Duodenal mucosa (tissue), 2 donors: ENCODE measurements around the gene RLN3.
"Not testable (repeated sequence)": the region's sequence is repeated elsewhere in the genome, so short reads cannot be mapped to it uniquely, and the experiment has no call there.

Experiments
- H3K27ac ChIP-seq: one replicate; pipeline ENCODE4 v1.7.0; 2013; ENCODE audit warnings: low read depth, low read length
- H3K27me3 ChIP-seq, 2 donors: one replicate each; pipeline ENCODE4 v1.7.0; 2013; ENCODE audit warnings: low read length in 2 of 2, control low read depth in 1 of 2; ENCODE audit not compliant: insufficient read depth in 2 of 2, control insufficient read depth in 1 of 2
- H3K36me3 ChIP-seq, 2 donors: one replicate each; pipeline ENCODE4 v1.7.0; 2013; ENCODE audit warnings: low read length in 2 of 2, control low read depth in 1 of 2; ENCODE audit not compliant: insufficient read depth in 2 of 2, control insufficient read depth in 1 of 2
- H3K4me1 ChIP-seq, 2 donors: one replicate each; pipeline ENCODE4 v1.7.0; 2013; ENCODE audit warnings: low read length in 2 of 2, control low read depth in 1 of 2; ENCODE audit not compliant: insufficient read depth in 2 of 2, control insufficient read depth in 1 of 2
- H3K4me3 ChIP-seq, 2 donors: one replicate each; pipeline ENCODE4 v1.7.0; 2013; ENCODE audit warnings: low read length in 2 of 2, low read depth in 1 of 2
- H3K9ac ChIP-seq, 2 donors: one replicate each; pipeline ENCODE4 v1.7.0; 2013; ENCODE audit warnings: low read length in 2 of 2, low read depth in 1 of 2
- H3K9me3 ChIP-seq, 2 donors: one replicate each; pipeline ENCODE4 v1.7.0; 2013; ENCODE audit warnings: low read length in 2 of 2, control low read depth in 1 of 2; ENCODE audit not compliant: control insufficient read depth in 1 of 2

Gene RLN3

GRCh38 chr19:14021474-14021873 is 6.5 kb upstream of the RLN3 start:
- Histone ChIP-seq H3K36me3 (no peaks in the 10 kb centered on the region), H3K4me3 (no peak overlapping the region), H3K9me3 (no peaks in the 10 kb centered on the region), H3K27me3 (no peaks in the 10 kb centered on the region), H3K27ac (no peak overlapping the region), H3K4me1 (no peaks in the 10 kb centered on the region), H3K9ac (no peak overlapping the region)

- Histone ChIP-seq H3K9me3 (no peaks in the 10 kb centered on the region), H3K36me3 (no peaks in the 10 kb centered on the region), H3K4me3 (no peak overlapping the region), H3K4me1 (no peaks in the 10 kb centered on the region), H3K27ac (no peak overlapping the region), H3K27me3 (no peaks in the 10 kb centered on the region), H3K9ac (no peak overlapping the region)
Observed at GRCh38 chr19:14022469-14022868, 5.5 kb upstream of the RLN3 start.

- Histone ChIP-seq H3K4me3 (no peak overlapping the region), H3K27me3 (no peaks in the 10 kb centered on the region), H3K27ac (no peak overlapping the region), H3K9me3 (no peaks in the 10 kb centered on the region), H3K36me3 (no peaks in the 10 kb centered on the region), H3K4me1 (no peaks in the 10 kb centered on the region), H3K9ac (no peak overlapping the region)
Observed at GRCh38 chr19:14023404-14024235, 4.3 kb upstream of the RLN3 start.

GRCh38 chr19:14026652-14027192 is 1.2 kb upstream of the RLN3 start:
- not testable (repeated sequence) for H3K9me3 ChIP-seq, H3K36me3 ChIP-seq, H3K27me3 ChIP-seq, H3K9ac ChIP-seq, H3K4me1 ChIP-seq, H3K27ac ChIP-seq, H3K4me3 ChIP-seq

- Histone ChIP-seq H3K4me1 (no peaks in the 10 kb centered on the region), H3K9me3 (no peaks in the 10 kb centered on the region), H3K9ac (no peak overlapping the region), H3K4me3 (no peak overlapping the region), H3K27me3 (no peaks in the 10 kb centered on the region), H3K36me3 (no peaks in the 10 kb centered on the region), H3K27ac (no peak overlapping the region)
Observed at GRCh38 chr19:14028901-14029300, 953 bp downstream of the RLN3 start.

- no peaks in the 10 kb centered on the region for H3K27me3 ChIP-seq
- H3K36me3 ChIP-seq = no peaks in the 10 kb centered on the region
- H3K4me3 ChIP-seq = peak overlapping the region; percentile 74 to 81
- H3K27ac ChIP-seq = no peak overlapping the region
- H3K9me3 ChIP-seq = no peaks in the 10 kb centered on the region
- peak overlapping the region; percentile 67 to 78 for H3K9ac ChIP-seq
- H3K4me1 ChIP-seq = no peaks in the 10 kb centered on the region
Observed at GRCh38 chr19:14030997-14031718, 3.2 kb downstream of the RLN3 start.

- Histone ChIP-seq H3K27ac (peak within 1 kb of the TSS; percentile 73), H3K9ac (peak within 1 kb of the TSS; percentile 67 to 78), H3K27me3 (no peaks in the 10 kb centered on the region), H3K4me3 (peak within 1 kb of the TSS; percentile 74 to 81), H3K9me3 (no peaks in the 10 kb centered on the region), H3K36me3 (no peaks in the 10 kb centered on the region), H3K4me1 (no peaks in the 10 kb centered on the region)
Observed at GRCh38 chr19:14031719-14032480, 4.0 kb downstream of the RLN3 start, which contains the start of gene IL27RA. Gene IL27RA, plus strand, starts transcription at chr19:14031762. Its CDS starts 111 bp downstream, at chr19:14031873.

GRCh38 chr19:14033946-14034345 is 6.0 kb downstream of the RLN3 start:
- no peaks in the 10 kb centered on the region for H3K9me3 ChIP-seq
- no peaks in the 10 kb centered on the region for H3K27me3 ChIP-seq
- no peak overlapping the region for H3K27ac ChIP-seq
- H3K36me3 ChIP-seq = no peaks in the 10 kb centered on the region
- no peak overlapping the region for H3K4me3 ChIP-seq
- H3K9ac ChIP-seq = no peak overlapping the region
- H3K4me1 ChIP-seq = no peaks in the 10 kb centered on the region

GRCh38 chr19:14035159-14035558 is 7.2 kb downstream of the RLN3 start:
- not testable (repeated sequence) for H3K4me1 ChIP-seq, H3K27ac ChIP-seq, H3K9ac ChIP-seq, H3K36me3 ChIP-seq, H3K27me3 ChIP-seq, H3K9me3 ChIP-seq, H3K4me3 ChIP-seq

- Histone ChIP-seq H3K27ac (no peak overlapping the region), H3K4me3 (no peak overlapping the region), H3K36me3 (no peaks in the 10 kb centered on the region), H3K27me3 (no peaks in the 10 kb centered on the region), H3K4me1 (no peaks in the 10 kb centered on the region), H3K9ac (no peak overlapping the region), H3K9me3 (no peaks in the 10 kb centered on the region)
Observed at GRCh38 chr19:14035706-14036105, 7.8 kb downstream of the RLN3 start.
